GM12878 (cell line): ENCODE measurements around the gene CGN. TPM values are rescaled to one million over a fixed set of nuclear protein-coding genes. Genes with fewer than 3 reads are reported as not detected.

Experiments used
- ATAC-seq: fragments of 200-7000 bp; cut with Tn5 transposase; 3 replicates; pipeline ENCODE4 v1.9.1; 2020; ENCODE audit warnings: mild to moderate bottlenecking, moderate library complexity
- BruUV-seq: library from RNA; stranded (reverse); fragments of 400-500 nt; replicated peaks from 2 replicates; lab custom pipeline; 2021; lab: Mats Ljungman, UMichigan
- CTCF ChIA-PET: fragments of 300-600 bp; sonication (Branson Sonifier 250); formaldehyde crosslinking; extraction: SDS; loops from one replicate; lab custom pipeline; 2021; ENCODE audit warnings: inconsistent platforms; lab: Yijun Ruan, JAX
- POLR2A ChIA-PET: fragments of 350-600 bp; formaldehyde crosslinking; extraction: SDS; loops from one replicate; lab custom pipeline; 2021; ENCODE audit warnings: inconsistent platforms; lab: Charles Lee
- RAD21 ChIA-PET: fragments of 300-600 bp; sonication (Branson Sonifier 250); formaldehyde crosslinking; loops from one replicate; lab custom pipeline; 2023; ENCODE audit warnings: antibody characterized with exemption; ENCODE audit not compliant: unreplicated experiment; lab: Charles Lee
- SMC1A ChIA-PET: fragments of 300-600 bp; sonication (Branson Sonifier 250); formaldehyde crosslinking; loops from one replicate; lab custom pipeline; 2023; ENCODE audit not compliant: unreplicated experiment, uncharacterized antibody; lab: Charles Lee
- DNase-seq: peaks from one replicate; pipeline ENCODE4 v3.0.0-alpha.2; 2011; ENCODE audit warnings: low read depth, low spot score
- FAIRE-seq: peaks from 3 replicates; lab custom pipeline; 2011; peaks lifted over from hg19 to GRCh38; lab: Jason Lieb, UNC
- H2AFZ ChIP-seq: 2 replicates; pipeline ENCODE4 v1.6.0; 2011; ENCODE audit warnings: low read depth, low read length, control low read depth; ENCODE audit not compliant: control insufficient read depth
- H3K27ac ChIP-seq: 2 replicates; pipeline ENCODE4 v1.5.1; 2011; ENCODE audit warnings: control low read depth; ENCODE audit not compliant: control insufficient read depth, insufficient read depth
- H3K27me3 ChIP-seq, 2 experiments: replicated peaks in 1 of 2; 2 replicates each; pipeline versions ENCODE4 v1.6.0 to v1.6.1; 2011; ENCODE audit warnings: low read length in 1 of 2; ENCODE audit not compliant: control insufficient read depth in 2 of 2, insufficient read depth in 2 of 2
- H3K36me3 ChIP-seq, 2 experiments: 2 replicates each; pipeline ENCODE4 v1.5.1; 2011; ENCODE audit warnings: low read length in 1 of 2; ENCODE audit not compliant: control insufficient read depth in 2 of 2, insufficient read depth in 2 of 2
- H3K4me1 ChIP-seq: 2 replicates; pipeline ENCODE4 v1.6.1; 2011; ENCODE audit warnings: mild to moderate bottlenecking, low read length, moderate library complexity, mixed read lengths; ENCODE audit not compliant: control insufficient read depth, insufficient read depth
- H3K4me2 ChIP-seq: 2 replicates; pipeline ENCODE4 v1.6.0; 2011; ENCODE audit warnings: control low read depth; ENCODE audit not compliant: control insufficient read depth, insufficient read depth
- H3K4me3 ChIP-seq: fragments of 200-600 bp; sonication (generic); 2 replicates; pipeline ENCODE4 v1.5.1; 2016
- H3K79me2 ChIP-seq: 2 replicates; pipeline ENCODE4 v1.6.0; 2011; ENCODE audit warnings: low read length; ENCODE audit not compliant: control insufficient read depth, insufficient read depth
- H3K9ac ChIP-seq: 2 replicates; pipeline ENCODE4 v1.8.0; 2011; ENCODE audit warnings: low read length, control low read depth, mixed read lengths; ENCODE audit not compliant: control insufficient read depth, insufficient read depth
- H3K9me3 ChIP-seq: replicated peaks from 3 replicates; pipeline ENCODE4 v1.5.1; 2011; ENCODE audit warnings: mild to moderate bottlenecking, low read length; ENCODE audit not compliant: control insufficient read depth, insufficient read depth
- H4K20me1 ChIP-seq: 2 replicates; pipeline ENCODE4 v1.6.0; 2011; ENCODE audit not compliant: control insufficient read depth, insufficient read depth
- CBX5 ChIP-seq: sonication (generic); IDR thresholded peaks from 2 replicates; pipeline ENCODE4 v1.6.1; 2016; ENCODE audit warnings: low read depth, moderate library complexity, mild to moderate bottlenecking, inconsistent platforms
- CEBPB ChIP-seq, 2 experiments: fragments of 150-350 bp in 1 of 2; IDR thresholded peaks; 2 replicates each; pipeline ENCODE4 v1.6.1; 2012 to 2014; ENCODE audit warnings: low read depth in 2 of 2, low read length in 2 of 2, borderline replicate concordance in 1 of 2, inconsistent platforms in 1 of 2
- HSF1 ChIP-seq: fragments of 150-350 bp; IDR thresholded peaks from 2 replicates; pipeline ENCODE4 v1.6.1; 2014; ENCODE audit warnings: mild to moderate bottlenecking, low read depth, low read length
- IKZF2 ChIP-seq, 2 experiments: fragments of 450-650 bp; IDR thresholded peaks; 2 replicates each; pipeline ENCODE4 v1.6.1; 2017; ENCODE audit warnings: mild to moderate bottlenecking in 2 of 2, moderate library complexity in 2 of 2
- JUND ChIP-seq: IDR thresholded peaks from 2 replicates; pipeline ENCODE4 v1.6.1; 2012; ENCODE audit warnings: low read depth, mild to moderate bottlenecking, low read length, improper control_type of control experiment, moderate library complexity
- KAT2A ChIP-seq: conservative IDR thresholded peaks from 2 replicates; pipeline ENCODE4 v1.6.1; 2011; ENCODE audit warnings: low read depth, low read length; ENCODE audit not compliant: control insufficient read depth
- PAX8 ChIP-seq: fragments of 450-650 bp; IDR thresholded peaks from 2 replicates; pipeline ENCODE4 v1.6.1; 2017; ENCODE audit warnings: mild to moderate bottlenecking, moderate library complexity
- RCOR1 ChIP-seq: conservative IDR thresholded peaks from 2 replicates; pipeline ENCODE4 v1.6.1; 2012; ENCODE audit warnings: low read depth, low read length, improper control_type of control experiment
- SKIL ChIP-seq: fragments of 450-650 bp; IDR thresholded peaks from 2 replicates; pipeline ENCODE4 v1.6.1; 2017; ENCODE audit warnings: mild to moderate bottlenecking, low read depth, inconsistent platforms; ENCODE audit not compliant: poor library complexity, severe bottlenecking
- SREBF1 ChIP-seq: IDR thresholded peaks from 2 replicates; pipeline ENCODE4 v1.6.1; 2012; ENCODE audit warnings: mild to moderate bottlenecking, low read length
- TCF3 ChIP-seq: IDR thresholded peaks from 2 replicates; pipeline ENCODE4 v1.6.1; 2012; ENCODE audit warnings: low read depth, mild to moderate bottlenecking, low read length, borderline replicate concordance; ENCODE audit not compliant: insufficient read depth
- WGBS: methylation state at CpG from one replicate; pipeline ENCODE4 v1.1.6; 2016; ENCODE audit warnings: low lambda C conversion rate; ENCODE audit not compliant: insufficient replicate concordance, insufficient coverage; ENCODE audit errors: missing lambda C conversion rate; 5-methylcytosine and 5-hydroxymethylcytosine counted together
- in situ Hi-C: fragments of 300-500 bp; cut with MboI; formaldehyde crosslinking; loops from 9 replicates; pipeline ENCODE4 v1.14.3; 2018; ENCODE audit warnings: mixed read lengths
- intact Hi-C: fragments of 100-400 bp; cut with micrococcal nuclease; formaldehyde crosslinking; loops from one replicate; pipeline ENCODE4 v1.14.2; 2022; ENCODE audit not compliant: unreplicated experiment
- polyA plus RNA-seq, 11 experiments: library from polyadenylated mRNA; depleted of rRNA in 4 of 11; unstranded in 6 of 11; stranded (reverse) in 5 of 11; fragments of >200 nt; fragmentation: Nextera tagmentation in 4 of 11; fragmentation: Illumina TruSeq in 1 of 11; extraction: Ambion mirVana in 4 of 11; extraction: Trizol in 1 of 11; gene quantifications; 1 replicate in 1 of 11; 2 replicates in 10 of 11; pipeline versions ENCODE4 v1.2.1 to v1.2.3, GENCODE V29; 2011 to 2016; ENCODE audit warnings: inconsistent platforms in 2 of 11, missing spikeins in 2 of 11, low read depth in 1 of 11
- total RNA-seq, 4 experiments: library from RNA; depleted of rRNA in 3 of 4; stranded (reverse); fragments of >200 nt in 3 of 4; fragmentation: Illumina TruSeq in 1 of 4; extraction: Trizol in 1 of 4; gene quantifications; 2 replicates each; pipeline versions ENCODE4 v1.2.1 to v1.2.3, GENCODE V29; 2013 to 2021
- TF ChIP-seq, protein P1 (sequence below): fragments of 450-650 bp; IDR thresholded peaks from 2 replicates; pipeline ENCODE4 v1.6.1; 2017; ENCODE audit warnings: mild to moderate bottlenecking
- TF ChIP-seq, protein P2 (sequence below): IDR thresholded peaks from 2 replicates; pipeline ENCODE4 v1.6.1; 2012; ENCODE audit warnings: mild to moderate bottlenecking, low read depth, low read length

The CGN gene
- total and polyA plus RNA-seq, 10 of the 15 experiments (the other 5 are each of a cell fraction or from before 2014, with no cell fraction given) = 0.11 to 6.5 (median 3.4) TPM

GRCh38 chr1:151584780-151585179, 73.6 kb downstream of the CGN start:
- no TSS peak for BruUV-seq
- no peaks in the 10 kb centered on the region for H3K36me3 ChIP-seq
- H3K4me3 ChIP-seq = no peak overlapping the region
- intact Hi-C loops (no loop called here), in situ Hi-C loops (no loop called here)
- no peaks in the 10 kb centered on the region for H3K27me3 ChIP-seq
- WGBS = 62% methylated on average over 7 of the region's 7 CpGs
- ChIA-PET CTCF (interaction anchor here (1.4 kb wide), 1 partner anchor 9 kb away, joined by 3 read pairs; no protein-coding TSS in a partner anchor), RAD21 (no interaction called here), SMC1A (no interaction called here), POLR2A (no interaction called here)
- H3K4me1 ChIP-seq = no peaks in the 10 kb centered on the region
- FAIRE-seq (no peak), DNase-seq (no peak), ATAC-seq (no peak)
- no peak overlapping the region for H3K4me2 ChIP-seq
- no peak overlapping the region for H3K27ac ChIP-seq
- H3K9ac ChIP-seq = no peak overlapping the region
- H2AFZ ChIP-seq = no peak overlapping the region
- no peaks in the 10 kb centered on the region for H4K20me1 ChIP-seq
- no peaks in the 10 kb centered on the region for H3K9me3 ChIP-seq
- H3K79me2 ChIP-seq = no peaks in the 10 kb centered on the region
- TF ChIP-seq CBX5 = no peak
- no peak for TF ChIP-seq RCOR1
- no peak for TF ChIP-seq PAX8
- no peak for TF ChIP-seq HSF1
- TF ChIP-seq JUND = no peak
- no peak for TF ChIP-seq KAT2A
- TF ChIP-seq, protein P1, sequence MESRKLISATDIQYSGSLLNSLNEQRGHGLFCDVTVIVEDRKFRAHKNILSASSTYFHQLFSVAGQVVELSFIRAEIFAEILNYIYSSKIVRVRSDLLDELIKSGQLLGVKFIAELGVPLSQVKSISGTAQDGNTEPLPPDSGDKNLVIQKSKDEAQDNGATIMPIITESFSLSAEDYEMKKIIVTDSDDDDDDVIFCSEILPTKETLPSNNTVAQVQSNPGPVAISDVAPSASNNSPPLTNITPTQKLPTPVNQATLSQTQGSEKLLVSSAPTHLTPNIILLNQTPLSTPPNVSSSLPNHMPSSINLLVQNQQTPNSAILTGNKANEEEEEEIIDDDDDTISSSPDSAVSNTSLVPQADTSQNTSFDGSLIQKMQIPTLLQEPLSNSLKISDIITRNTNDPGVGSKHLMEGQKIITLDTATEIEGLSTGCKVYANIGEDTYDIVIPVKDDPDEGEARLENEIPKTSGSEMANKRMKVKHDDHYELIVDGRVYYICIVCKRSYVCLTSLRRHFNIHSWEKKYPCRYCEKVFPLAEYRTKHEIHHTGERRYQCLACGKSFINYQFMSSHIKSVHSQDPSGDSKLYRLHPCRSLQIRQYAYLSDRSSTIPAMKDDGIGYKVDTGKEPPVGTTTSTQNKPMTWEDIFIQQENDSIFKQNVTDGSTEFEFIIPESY = no peak
- no peak for TF ChIP-seq SKIL
- TF ChIP-seq, protein P2, sequence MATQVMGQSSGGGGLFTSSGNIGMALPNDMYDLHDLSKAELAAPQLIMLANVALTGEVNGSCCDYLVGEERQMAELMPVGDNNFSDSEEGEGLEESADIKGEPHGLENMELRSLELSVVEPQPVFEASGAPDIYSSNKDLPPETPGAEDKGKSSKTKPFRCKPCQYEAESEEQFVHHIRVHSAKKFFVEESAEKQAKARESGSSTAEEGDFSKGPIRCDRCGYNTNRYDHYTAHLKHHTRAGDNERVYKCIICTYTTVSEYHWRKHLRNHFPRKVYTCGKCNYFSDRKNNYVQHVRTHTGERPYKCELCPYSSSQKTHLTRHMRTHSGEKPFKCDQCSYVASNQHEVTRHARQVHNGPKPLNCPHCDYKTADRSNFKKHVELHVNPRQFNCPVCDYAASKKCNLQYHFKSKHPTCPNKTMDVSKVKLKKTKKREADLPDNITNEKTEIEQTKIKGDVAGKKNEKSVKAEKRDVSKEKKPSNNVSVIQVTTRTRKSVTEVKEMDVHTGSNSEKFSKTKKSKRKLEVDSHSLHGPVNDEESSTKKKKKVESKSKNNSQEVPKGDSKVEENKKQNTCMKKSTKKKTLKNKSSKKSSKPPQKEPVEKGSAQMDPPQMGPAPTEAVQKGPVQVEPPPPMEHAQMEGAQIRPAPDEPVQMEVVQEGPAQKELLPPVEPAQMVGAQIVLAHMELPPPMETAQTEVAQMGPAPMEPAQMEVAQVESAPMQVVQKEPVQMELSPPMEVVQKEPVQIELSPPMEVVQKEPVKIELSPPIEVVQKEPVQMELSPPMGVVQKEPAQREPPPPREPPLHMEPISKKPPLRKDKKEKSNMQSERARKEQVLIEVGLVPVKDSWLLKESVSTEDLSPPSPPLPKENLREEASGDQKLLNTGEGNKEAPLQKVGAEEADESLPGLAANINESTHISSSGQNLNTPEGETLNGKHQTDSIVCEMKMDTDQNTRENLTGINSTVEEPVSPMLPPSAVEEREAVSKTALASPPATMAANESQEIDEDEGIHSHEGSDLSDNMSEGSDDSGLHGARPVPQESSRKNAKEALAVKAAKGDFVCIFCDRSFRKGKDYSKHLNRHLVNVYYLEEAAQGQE = no peak
- no peak for TF ChIP-seq IKZF2 (IDR thresholded peaks at IDR 0.05)
- no peak for TF ChIP-seq CEBPB (IDR thresholded peaks at IDR 0.05; ENCODE audit: borderline replicate concordance in 1 of 2, low read depth in 2 of 2, low read length in 2 of 2)
- no peak for TF ChIP-seq SREBF1
- TF ChIP-seq TCF3 = no peak
